ENCODE measurements around the gene POLH. TPM values are rescaled to one million over a fixed set of nuclear protein-coding genes. Genes with fewer than 3 reads are reported as not detected.
"Not testable (repeated sequence)": the region's sequence is repeated elsewhere in the genome, so short reads cannot be mapped to it uniquely, and the experiment has no call there.

Gene POLH
- total RNA-seq, 1 donor from 2014 or later = 4.3 TPM

GRCh38 chr6:43588194-43588593, 12.2 kb downstream of the POLH start:
- no peaks in the 10 kb centered on the region for H3K4me1 ChIP-seq
- no peaks in the 10 kb centered on the region for H3K9me3 ChIP-seq
- H3K27ac ChIP-seq = no peak overlapping the region
- intact Hi-C loops (cut with DNase I) = no loop called here
- peaks cover 37 to 73% of the 10 kb centered on the region in 2 donors for H3K36me3 ChIP-seq
- no peak for DNase-seq (ENCODE audit: low spot score in 2 of 2)
- H3K4me3 ChIP-seq = no peak overlapping the region
- no peak for TF ChIP-seq CTCF (IDR thresholded peaks at IDR 0.05)
- H3K27me3 ChIP-seq = no peaks in the 10 kb centered on the region

GRCh38 chr6:43589564-43589963, 13.6 kb downstream of the POLH start:
- H3K36me3 ChIP-seq = peaks cover 25 to 61% of the 10 kb centered on the region in 2 donors
- H3K4me1 ChIP-seq; H3K4me3 ChIP-seq; H3K9me3 ChIP-seq; DNase-seq (ENCODE audit: low spot score in 2 of 2); intact Hi-C loops (cut with DNase I); H3K27ac ChIP-seq; H3K27me3 ChIP-seq: not testable (repeated sequence)

- Histone ChIP-seq H3K27me3 (no peaks in the 10 kb centered on the region), H3K4me3 (no peak overlapping the region), H3K27ac (no peak overlapping the region), H3K4me1 (no peaks in the 10 kb centered on the region), H3K36me3 (peaks cover 10 to 44% of the 10 kb centered on the region in 2 donors), H3K9me3 (no peaks in the 10 kb centered on the region)
- DNase-seq (ENCODE audit: low spot score in 2 of 2) = no peak
- intact Hi-C loops (cut with DNase I) = no loop called here
- TF ChIP-seq CTCF (IDR thresholded peaks at IDR 0.05) = no peak
These were observed 18.0 kb downstream of the POLH start for GRCh38 chr6:43593938-43594337.

GRCh38 chr6:43600595-43600994, 24.6 kb downstream of the POLH start:
- intact Hi-C loops (cut with DNase I) = no loop called here
- TF ChIP-seq CTCF (IDR thresholded peaks at IDR 0.05) = no peak
- H3K27me3 ChIP-seq = no peaks in the 10 kb centered on the region
- H3K9me3 ChIP-seq = no peaks in the 10 kb centered on the region
- no peak overlapping the region for H3K4me3 ChIP-seq
- DNase-seq (ENCODE audit: low spot score in 2 of 2) = no peak
- H3K36me3 ChIP-seq = peaks cover 28 to 53% of the 10 kb centered on the region in 2 donors
- no peak overlapping the region for H3K27ac ChIP-seq
- no peaks in the 10 kb centered on the region for H3K4me1 ChIP-seq

- Histone ChIP-seq H3K4me3 (no peak overlapping the region), H3K36me3 (peaks cover 26 to 62% of the 10 kb centered on the region in 2 donors), H3K27me3 (no peaks in the 10 kb centered on the region), H3K4me1 (no peaks in the 10 kb centered on the region), H3K27ac (no peak overlapping the region), H3K9me3 (no peaks in the 10 kb centered on the region)
- intact Hi-C loops (cut with DNase I) = no loop called here
- no peak for DNase-seq (ENCODE audit: low spot score in 2 of 2)
- no peak for TF ChIP-seq CTCF (IDR thresholded peaks at IDR 0.05)
These were observed 28.2 kb downstream of the POLH start for GRCh38 chr6:43604174-43604573.

- intact Hi-C loops (cut with DNase I) = no loop called here
- no peaks in the 10 kb centered on the region for H3K4me1 ChIP-seq
- no peak for TF ChIP-seq CTCF (IDR thresholded peaks at IDR 0.05)
- H3K27me3 ChIP-seq = no peaks in the 10 kb centered on the region
- no peak overlapping the region for H3K4me3 ChIP-seq
- H3K9me3 ChIP-seq = no peaks in the 10 kb centered on the region
- DNase-seq (ENCODE audit: low spot score in 2 of 2) = no peak
- no peak overlapping the region for H3K27ac ChIP-seq
- peaks cover 29 to 68% of the 10 kb centered on the region in 2 donors for H3K36me3 ChIP-seq
These were observed 30.0 kb downstream of the POLH start for GRCh38 chr6:43606019-43606418.
